ENCODE results near the gene CCDC179.
A peak's percentile ranks its signal among the peaks of the same experiment; 100 is the strongest.

CCDC179 gene

DNA sequence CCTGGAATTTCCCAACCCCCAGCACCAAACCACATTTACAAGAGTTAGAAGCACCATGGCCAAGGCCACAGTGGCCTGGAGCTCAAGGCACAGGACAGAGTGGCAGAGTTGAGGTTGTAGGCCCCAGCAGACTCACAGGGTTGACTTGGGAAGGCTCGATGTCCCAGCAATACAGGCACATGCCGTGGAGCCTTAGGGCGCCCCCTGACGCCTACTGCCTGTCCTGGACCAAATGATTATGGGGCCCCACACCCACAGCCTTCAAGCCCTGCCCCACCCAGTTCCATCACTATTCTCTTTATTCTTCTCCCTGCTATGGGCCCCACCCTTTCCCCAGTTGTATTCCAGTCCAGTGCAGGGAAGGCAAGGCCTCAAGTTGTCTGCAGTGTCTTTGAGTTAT, at the start of gene CCDC179:
CCDC179 (minus strand) TSS at position 234 of the 400 bp plus-strand sequence; CDS start at position 181, 53 bp downstream.
- Mint-ChIP-seq H3K27ac (no peak within 1 kb of the TSS), H3K27me3 (no peaks in the 10 kb centered on the region), H3K36me3 (ENCODE audit: low read depth) (no peaks in the 10 kb centered on the region), H3K4me3 (no peak within 1 kb of the TSS), H3K9me3 (no peaks in the 10 kb centered on the region), H3K4me1 (ENCODE audit: low read depth) (no peaks in the 10 kb centered on the region)
- no peak for DNase-seq

DNA sequence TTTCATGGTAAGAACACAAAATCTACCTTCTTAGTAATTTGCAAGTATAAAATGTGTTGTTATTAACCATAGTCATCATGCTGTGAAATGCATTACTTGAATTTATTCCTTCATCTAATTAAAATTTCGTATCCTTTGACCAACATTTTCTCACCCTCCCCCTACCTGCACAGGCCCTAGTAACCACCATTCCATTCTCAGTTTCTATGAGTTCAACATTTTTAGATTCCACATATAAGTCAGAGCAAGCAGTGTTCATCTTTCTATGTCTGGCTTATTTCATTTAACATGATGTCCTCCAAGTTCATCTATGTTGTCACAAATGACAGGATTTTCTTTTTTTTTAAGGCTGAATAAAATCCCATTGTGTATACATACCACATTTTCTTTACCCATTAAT, 43.5 kb upstream of the CCDC179 start:
- Mint-ChIP-seq H3K27me3 (no peaks in the 10 kb centered on the region), H3K4me3 (no peak overlapping the region), H3K9me3 (peaks cover 7% of the 10 kb centered on the region), H3K4me1 (ENCODE audit: low read depth) (no peaks in the 10 kb centered on the region), H3K27ac (no peak overlapping the region), H3K36me3 (ENCODE audit: low read depth) (no peaks in the 10 kb centered on the region)
- no peak for DNase-seq

DNA sequence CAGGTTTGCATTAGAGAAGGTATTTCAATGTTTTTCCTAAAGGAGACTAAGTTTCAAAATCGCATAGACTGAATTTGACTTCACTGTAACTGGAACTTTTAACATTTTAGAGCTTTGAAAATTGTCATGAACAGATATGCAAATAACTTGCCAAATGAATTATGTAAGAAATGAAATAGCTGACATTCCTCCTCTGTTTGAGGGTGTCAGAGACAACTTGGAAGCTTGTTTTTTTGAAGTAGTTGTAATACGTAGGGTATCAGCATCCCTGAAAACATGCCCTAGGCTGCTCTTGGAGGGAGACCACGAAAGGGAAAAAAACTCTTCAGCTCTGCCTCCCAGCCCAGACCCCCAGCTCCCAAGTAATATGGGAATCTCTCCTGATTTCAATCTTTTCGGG, 41.3 kb upstream of the CCDC179 start:
- H3K27ac Mint-ChIP-seq: no peak overlapping the region

DNA sequence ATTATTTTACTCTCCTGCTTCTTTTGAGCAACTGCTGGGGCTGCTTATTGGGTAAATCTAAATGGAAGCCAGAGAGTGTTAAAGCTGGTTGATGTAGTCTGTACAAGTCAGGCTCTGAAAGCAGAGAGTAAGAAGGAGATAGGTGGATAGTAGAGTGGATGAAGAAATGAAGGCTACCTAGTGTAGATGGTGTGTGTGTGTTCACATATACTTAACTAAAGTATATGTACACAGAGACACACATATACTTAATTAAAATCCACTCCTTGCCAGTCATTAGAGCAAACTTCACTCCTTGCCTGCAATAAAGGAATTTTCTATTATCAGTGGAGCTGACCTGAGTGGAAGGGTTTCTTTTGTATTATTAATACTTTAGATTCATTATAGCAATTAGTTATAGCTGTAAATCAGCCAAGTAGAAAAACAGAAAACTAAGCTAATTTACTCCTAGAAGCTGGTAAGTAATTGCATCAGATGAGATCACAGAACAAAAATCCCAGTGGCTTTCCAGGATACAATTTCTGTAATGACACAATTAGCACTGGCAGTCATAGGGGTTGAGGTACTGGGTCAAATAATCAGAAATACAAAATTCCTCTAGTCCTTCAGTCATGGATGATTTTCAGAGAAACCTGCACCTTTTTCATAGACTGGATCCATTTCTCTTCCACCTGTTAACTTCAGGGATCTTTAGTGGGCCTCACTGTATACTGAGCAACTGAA, 40.7 kb upstream of the CCDC179 start:
- H3K36me3 Mint-ChIP-seq (ENCODE audit: low read depth): no peaks in the 10 kb centered on the region
- no peak overlapping the region for H3K27ac Mint-ChIP-seq
- no peaks in the 10 kb centered on the region for H3K27me3 Mint-ChIP-seq
- no peaks in the 10 kb centered on the region for H3K9me3 Mint-ChIP-seq
- no peak for DNase-seq
- H3K4me3 Mint-ChIP-seq: no peak overlapping the region
- H3K4me1 Mint-ChIP-seq (ENCODE audit: low read depth): no peaks in the 10 kb centered on the region

More for the DNA sequence above, 41.3 kb upstream of the CCDC179 start:
- H3K27me3 Mint-ChIP-seq: no peaks in the 10 kb centered on the region
- no peak overlapping the region for H3K4me3 Mint-ChIP-seq
- peaks cover 3% of the 10 kb centered on the region for H3K9me3 Mint-ChIP-seq
- DNase-seq: no peak
- H3K36me3 Mint-ChIP-seq (ENCODE audit: low read depth): no peaks in the 10 kb centered on the region
- H3K4me1 Mint-ChIP-seq (ENCODE audit: low read depth): no peaks in the 10 kb centered on the region

DNA sequence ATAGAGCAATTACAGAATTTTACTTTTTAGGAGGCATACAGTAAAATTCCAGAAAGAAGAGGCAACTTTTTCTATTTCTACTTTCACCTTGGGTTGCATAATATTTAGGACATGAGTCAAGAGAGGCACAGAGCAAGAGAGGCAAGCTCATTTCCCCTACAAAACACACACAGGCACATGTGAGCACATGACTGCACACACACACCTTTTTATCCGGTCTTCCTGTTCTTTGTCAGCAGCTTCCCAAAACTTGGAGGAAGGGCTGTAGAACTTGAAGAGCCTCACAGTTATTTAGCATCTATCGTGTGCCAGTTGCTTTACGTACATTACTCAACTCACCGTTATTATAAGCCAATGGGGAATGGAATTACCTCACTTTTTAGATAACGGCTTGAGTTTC, 37.8 kb upstream of the CCDC179 start:
- no peaks in the 10 kb centered on the region for H3K27me3 Mint-ChIP-seq
- DNase-seq: no peak
- no peaks in the 10 kb centered on the region for H3K4me1 Mint-ChIP-seq (ENCODE audit: low read depth)
- H3K36me3 Mint-ChIP-seq (ENCODE audit: low read depth): no peaks in the 10 kb centered on the region
- no peaks in the 10 kb centered on the region for H3K9me3 Mint-ChIP-seq
- no peak overlapping the region for H3K27ac Mint-ChIP-seq
- no peak overlapping the region for H3K4me3 Mint-ChIP-seq

DNA sequence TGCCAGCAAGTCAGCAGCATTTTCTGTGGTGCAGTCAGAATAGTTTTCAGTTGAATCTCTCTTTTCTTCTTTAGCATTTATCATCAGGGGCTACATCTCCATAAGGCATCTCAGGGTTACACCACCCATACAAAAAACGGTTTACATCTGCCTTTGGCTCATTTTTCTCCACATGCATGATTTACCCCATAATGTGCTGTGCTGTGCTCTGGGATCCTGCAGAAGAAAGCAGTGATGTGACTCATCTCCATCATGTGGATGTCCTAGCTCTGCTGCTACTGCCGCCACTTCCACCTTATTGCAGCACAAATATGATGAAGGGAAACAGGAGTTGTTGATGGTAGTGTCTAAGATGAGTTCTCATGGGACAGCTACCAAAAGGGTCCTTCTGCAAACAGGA, 30.0 kb upstream of the CCDC179 start:
- no peak for DNase-seq
- Mint-ChIP-seq H3K4me1 (ENCODE audit: low read depth) (no peaks in the 10 kb centered on the region), H3K27ac (no peak overlapping the region), H3K9me3 (no peaks in the 10 kb centered on the region), H3K4me3 (no peak overlapping the region), H3K36me3 (ENCODE audit: low read depth) (no peaks in the 10 kb centered on the region), H3K27me3 (no peaks in the 10 kb centered on the region)

DNA sequence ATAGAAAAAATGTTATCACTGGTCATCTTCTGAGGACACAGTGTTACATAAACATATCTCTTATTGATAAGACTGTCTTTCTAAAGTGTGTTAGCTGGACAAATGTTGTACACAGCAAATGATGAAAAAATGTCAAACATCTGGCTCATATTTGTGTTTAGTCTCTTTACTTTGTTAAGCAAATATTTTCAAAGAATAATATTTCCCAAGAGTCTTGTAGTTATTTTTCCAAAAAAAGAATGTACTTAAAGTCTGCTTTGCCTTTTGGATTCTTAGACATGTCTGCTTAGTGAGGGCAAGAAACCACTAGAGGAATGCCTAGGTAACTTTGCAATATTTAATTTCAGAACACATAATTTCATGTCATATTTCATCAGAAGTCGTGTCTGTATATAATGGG, 23.9 kb upstream of the CCDC179 start:
- Mint-ChIP-seq H3K27me3 (no peaks in the 10 kb centered on the region), H3K4me3 (no peak overlapping the region), H3K36me3 (ENCODE audit: low read depth) (no peaks in the 10 kb centered on the region), H3K27ac (no peak overlapping the region), H3K9me3 (no peaks in the 10 kb centered on the region), H3K4me1 (ENCODE audit: low read depth) (no peaks in the 10 kb centered on the region)
- no peak for DNase-seq

DNA sequence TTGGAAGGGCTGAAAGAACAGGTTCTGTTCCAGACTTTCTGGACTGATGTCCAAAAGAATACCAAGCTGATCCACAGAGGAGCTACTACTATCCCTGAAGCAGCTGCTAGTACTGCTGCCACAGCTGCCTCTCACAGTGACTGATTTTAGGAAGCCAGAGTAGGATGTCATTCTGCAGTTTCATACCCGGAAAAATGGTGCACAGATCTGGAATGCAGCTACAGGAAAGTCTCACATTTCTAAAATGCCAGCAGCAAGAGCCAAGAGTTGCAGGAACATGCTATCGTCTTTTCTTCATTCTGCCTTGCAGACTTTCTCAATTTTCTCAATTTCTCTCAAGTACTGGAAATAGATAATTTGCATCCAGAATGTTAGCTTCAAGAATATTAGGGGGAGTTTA, 19.4 kb upstream of the CCDC179 start:
- no peak for DNase-seq
- no peaks in the 10 kb centered on the region for H3K9me3 Mint-ChIP-seq
- no peaks in the 10 kb centered on the region for H3K4me1 Mint-ChIP-seq (ENCODE audit: low read depth)
- H3K27ac Mint-ChIP-seq: no peak overlapping the region
- H3K27me3 Mint-ChIP-seq: no peaks in the 10 kb centered on the region
- H3K4me3 Mint-ChIP-seq: no peak overlapping the region
- H3K36me3 Mint-ChIP-seq (ENCODE audit: low read depth): no peaks in the 10 kb centered on the region

DNA sequence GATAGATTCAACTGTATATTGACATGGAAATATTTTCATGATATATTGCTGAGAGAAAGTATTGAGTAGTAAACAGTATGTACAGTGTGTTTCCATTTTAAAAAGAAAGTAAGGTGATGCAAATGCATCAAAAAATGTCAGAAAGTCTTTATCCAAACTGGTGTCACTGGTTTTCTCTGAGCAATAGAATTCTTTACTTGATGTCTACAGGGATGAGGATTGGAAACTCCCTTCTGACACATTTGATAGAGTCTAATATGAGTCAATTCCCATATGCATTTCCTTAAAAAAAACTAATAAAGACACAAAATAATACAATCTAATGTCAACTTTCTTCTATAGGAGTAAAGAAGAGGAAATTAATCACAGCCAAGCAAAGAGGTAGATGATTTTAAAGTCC, 18.3 kb upstream of the CCDC179 start:
- Mint-ChIP-seq H3K36me3 (ENCODE audit: low read depth) (no peaks in the 10 kb centered on the region), H3K4me1 (ENCODE audit: low read depth) (no peaks in the 10 kb centered on the region), H3K9me3 (no peaks in the 10 kb centered on the region), H3K27ac (no peak overlapping the region), H3K4me3 (no peak overlapping the region), H3K27me3 (no peaks in the 10 kb centered on the region)
- no peak for DNase-seq

DNA sequence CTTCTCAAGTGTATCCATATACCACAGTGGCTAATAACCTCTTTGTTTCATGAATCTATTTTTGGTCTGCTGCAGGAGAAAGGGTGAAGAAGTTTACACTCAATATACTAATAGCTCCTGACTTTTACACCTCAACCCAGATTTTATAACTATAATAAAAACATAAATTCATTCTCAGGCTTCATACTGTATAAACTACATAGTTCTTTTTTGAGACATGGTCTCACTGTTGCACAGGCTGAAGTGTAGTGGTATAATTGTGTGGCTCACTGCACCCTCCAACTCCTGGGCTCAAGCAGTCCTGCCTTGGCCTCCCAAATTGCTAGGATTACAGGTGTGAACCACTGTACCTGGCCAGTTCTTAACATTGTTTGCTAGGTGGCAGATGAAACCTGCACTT, 17.8 kb upstream of the CCDC179 start:
- Mint-ChIP-seq H3K4me3 (no peak overlapping the region), H3K9me3 (no peaks in the 10 kb centered on the region), H3K36me3 (ENCODE audit: low read depth) (no peaks in the 10 kb centered on the region), H3K27ac (no peak overlapping the region), H3K27me3 (no peaks in the 10 kb centered on the region), H3K4me1 (ENCODE audit: low read depth) (no peaks in the 10 kb centered on the region)
- DNase-seq: no peak

DNA sequence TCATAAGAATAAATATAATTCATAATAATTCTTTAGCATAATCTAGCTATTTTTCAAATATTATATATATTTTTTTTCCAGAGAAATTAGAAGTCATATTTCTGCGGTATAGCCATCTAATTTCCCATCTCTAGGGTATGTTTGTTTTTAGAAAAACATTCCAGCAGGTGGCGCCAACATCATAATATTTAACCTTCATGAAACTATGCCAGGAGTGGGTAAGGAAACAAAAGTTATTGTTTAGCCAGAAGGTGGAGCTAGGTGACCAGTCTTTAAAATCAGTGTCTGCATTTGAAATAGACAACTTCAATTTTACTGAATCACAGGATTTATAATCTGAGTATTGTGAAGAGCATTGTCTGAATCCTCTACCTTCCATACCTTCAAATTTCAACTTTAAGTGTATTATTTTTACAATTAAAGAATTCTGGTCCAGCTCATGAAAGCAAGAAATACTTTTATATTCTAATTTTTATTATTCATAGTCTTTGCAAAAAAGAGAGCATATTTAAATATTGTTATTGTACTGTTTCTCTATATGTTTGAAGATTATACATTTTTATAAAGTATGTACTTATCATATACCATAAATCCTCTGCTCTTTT, 15.7 kb upstream of the CCDC179 start:
- Mint-ChIP-seq H3K27ac (no peak overlapping the region), H3K27me3 (no peaks in the 10 kb centered on the region), H3K4me1 (ENCODE audit: low read depth) (no peaks in the 10 kb centered on the region), H3K36me3 (ENCODE audit: low read depth) (no peaks in the 10 kb centered on the region), H3K9me3 (no peaks in the 10 kb centered on the region), H3K4me3 (no peak overlapping the region)
- peak; percentile 39 for DNase-seq

DNA sequence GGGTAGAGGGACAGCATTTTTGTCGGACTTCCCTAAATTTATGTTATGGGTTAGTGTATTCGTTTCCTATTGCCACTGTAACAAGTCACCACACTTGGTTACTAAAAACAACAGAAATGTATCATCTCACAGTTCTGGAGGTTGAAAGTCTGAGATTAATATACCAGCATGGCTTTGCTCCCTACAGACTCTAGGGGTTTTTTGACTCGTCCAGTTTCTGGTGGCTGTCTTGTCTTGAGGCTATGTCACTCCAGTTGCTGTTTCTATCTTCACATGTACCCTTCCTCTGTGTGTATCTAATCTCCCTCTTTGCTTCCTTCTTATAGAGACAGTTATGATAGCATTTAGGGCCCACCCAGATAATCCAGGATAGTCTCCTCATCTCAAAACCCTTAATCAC, 9.1 kb upstream of the CCDC179 start:
- H3K27ac Mint-ChIP-seq: no peak overlapping the region
- DNase-seq: no peak
- no peaks in the 10 kb centered on the region for H3K27me3 Mint-ChIP-seq
- H3K4me3 Mint-ChIP-seq: no peak overlapping the region
- no peaks in the 10 kb centered on the region for H3K9me3 Mint-ChIP-seq
- peaks cover 3% of the 10 kb centered on the region for H3K36me3 Mint-ChIP-seq (ENCODE audit: low read depth)
- H3K4me1 Mint-ChIP-seq (ENCODE audit: low read depth): no peaks in the 10 kb centered on the region

DNA sequence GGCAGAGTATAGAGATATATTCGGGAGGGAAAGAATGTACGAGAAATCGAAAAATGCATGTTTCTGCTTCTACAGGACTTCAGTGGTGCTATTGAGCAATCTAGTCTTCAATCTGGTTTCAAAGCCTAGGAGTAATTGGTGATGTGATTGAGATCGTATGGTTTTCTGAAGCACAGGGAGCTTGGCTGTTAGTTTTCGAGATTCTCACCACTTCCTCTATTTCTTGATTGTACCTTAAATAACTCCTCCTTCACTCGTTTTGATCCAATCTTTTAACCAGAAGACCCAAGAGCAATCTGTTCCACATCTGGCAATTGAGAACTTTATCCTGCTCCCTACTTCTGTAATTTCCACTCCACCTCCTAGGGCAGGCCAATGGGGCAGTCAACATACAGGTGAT, 518 bp downstream of the CCDC179 start:
- Mint-ChIP-seq H3K4me1 (ENCODE audit: low read depth) (no peaks in the 10 kb centered on the region), H3K27ac (no peak overlapping the region), H3K9me3 (no peaks in the 10 kb centered on the region), H3K27me3 (no peaks in the 10 kb centered on the region), H3K36me3 (ENCODE audit: low read depth) (no peaks in the 10 kb centered on the region), H3K4me3 (no peak overlapping the region)
- DNase-seq: no peak

DNA sequence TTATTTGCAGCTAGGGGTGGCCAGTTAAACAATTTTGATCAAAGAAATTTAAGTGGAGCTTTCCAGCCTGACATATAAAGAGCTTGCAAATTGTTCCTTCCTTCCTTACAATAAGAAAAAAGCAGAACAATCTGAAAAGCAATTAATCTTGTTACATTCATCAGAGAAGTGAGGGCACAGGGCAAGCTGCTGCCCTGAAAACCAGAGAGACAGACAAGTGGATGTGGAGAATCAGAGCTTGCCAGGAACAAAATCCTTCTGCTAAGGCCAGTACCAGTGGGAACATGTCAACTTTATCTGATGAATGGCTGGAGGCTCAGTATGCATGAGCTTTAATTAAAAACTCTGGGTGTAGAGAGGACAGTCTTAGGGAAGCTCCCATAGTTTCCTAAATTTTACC, 8.8 kb downstream of the CCDC179 start:
- H3K4me1 Mint-ChIP-seq (ENCODE audit: low read depth): no peaks in the 10 kb centered on the region
- H3K27ac Mint-ChIP-seq: no peak overlapping the region
- peaks cover 3% of the 10 kb centered on the region for H3K9me3 Mint-ChIP-seq
- no peaks in the 10 kb centered on the region for H3K36me3 Mint-ChIP-seq (ENCODE audit: low read depth)
- no peaks in the 10 kb centered on the region for H3K27me3 Mint-ChIP-seq
- no peak overlapping the region for H3K4me3 Mint-ChIP-seq
- DNase-seq: no peak

DNA sequence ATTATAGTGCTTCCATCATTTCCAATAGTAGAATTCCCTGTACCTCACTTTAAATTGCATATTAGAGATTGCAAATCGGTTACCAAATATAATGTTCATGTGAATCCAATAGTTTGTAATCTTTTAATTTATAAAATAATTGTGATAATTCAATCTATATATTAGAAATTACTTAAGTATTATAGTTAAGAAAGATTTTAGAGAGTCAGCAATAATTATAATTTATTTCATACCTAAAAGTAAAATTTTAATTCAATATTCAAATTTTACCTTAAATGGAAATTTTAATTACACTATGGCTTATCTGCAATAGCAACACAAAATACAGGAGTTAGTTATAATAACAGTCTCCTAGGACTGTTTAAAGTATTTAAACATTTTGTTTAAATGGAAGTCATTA, 13.5 kb downstream of the CCDC179 start:
- Mint-ChIP-seq H3K27ac (no peak overlapping the region), H3K36me3 (ENCODE audit: low read depth) (no peaks in the 10 kb centered on the region), H3K9me3 (no peaks in the 10 kb centered on the region), H3K27me3 (no peaks in the 10 kb centered on the region), H3K4me3 (no peak overlapping the region), H3K4me1 (ENCODE audit: low read depth) (no peaks in the 10 kb centered on the region)
- DNase-seq: no peak
